Neuron (in vitro differentiated cells): ENCODE data around the gene PLD4.

Experiments used
- H2AFZ ChIP-seq: one replicate; pipeline ENCODE4 v1.6.1; 2013; ENCODE audit warnings: low read depth, mild to moderate bottlenecking, inconsistent platforms, low read length, moderate library complexity
- H3K27me3 ChIP-seq: one replicate; pipeline ENCODE4 v1.6.1; 2013; ENCODE audit warnings: low read length; ENCODE audit not compliant: insufficient read depth
- H3K36me3 ChIP-seq: one replicate; pipeline ENCODE4 v1.6.1; 2013; ENCODE audit warnings: low read length; ENCODE audit not compliant: insufficient read depth
- H3K4me1 ChIP-seq: one replicate; pipeline ENCODE4 v1.6.1; 2013; ENCODE audit warnings: low read length; ENCODE audit not compliant: insufficient read depth
- H3K4me3 ChIP-seq: 2 replicates; pipeline ENCODE4 v1.5.1; 2013; ENCODE audit warnings: mild to moderate bottlenecking, low read length, moderate library complexity
- H3K9me3 ChIP-seq: one replicate; pipeline ENCODE4 v1.6.1; 2013; ENCODE audit warnings: low read length

The PLD4 gene

DNA sequence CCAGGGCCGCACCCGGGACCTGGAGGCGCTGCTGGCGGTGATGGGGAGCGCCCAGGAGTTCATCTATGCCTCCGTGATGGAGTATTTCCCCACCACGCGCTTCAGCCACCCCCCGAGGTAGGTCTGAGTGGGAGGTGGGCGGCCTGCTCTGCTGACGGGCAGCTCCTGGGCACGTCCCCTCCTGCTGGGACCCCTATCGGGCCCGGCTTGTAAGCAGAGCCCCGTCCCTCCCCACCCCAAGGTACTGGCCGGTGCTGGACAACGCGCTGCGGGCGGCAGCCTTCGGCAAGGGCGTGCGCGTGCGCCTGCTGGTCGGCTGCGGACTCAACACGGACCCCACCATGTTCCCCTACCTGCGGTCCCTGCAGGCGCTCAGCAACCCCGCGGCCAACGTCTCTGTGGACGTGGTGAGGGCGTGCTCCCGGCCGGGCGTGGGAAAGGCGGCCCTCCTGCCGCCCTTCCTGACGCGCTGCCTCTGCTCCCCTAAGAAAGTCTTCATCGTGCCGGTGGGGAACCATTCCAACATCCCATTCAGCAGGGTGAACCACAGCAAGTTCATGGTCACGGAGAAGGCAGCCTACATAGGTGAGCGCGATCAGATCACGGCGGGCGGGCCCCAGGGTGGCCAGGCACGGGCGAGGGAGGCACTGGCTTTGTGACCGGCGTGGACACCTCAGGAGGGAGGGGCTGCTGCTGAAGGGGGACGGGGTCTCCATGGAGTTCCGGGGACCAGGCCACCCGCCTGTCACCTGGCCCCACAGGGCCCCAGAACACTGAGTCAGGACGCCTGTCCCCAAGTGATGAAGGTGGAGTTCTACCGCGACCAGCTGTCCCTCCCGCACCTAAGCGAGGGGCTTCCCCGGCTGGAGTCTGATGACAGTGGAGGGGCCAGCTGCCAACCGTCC lies 7.3 kb downstream of the PLD4 start:
- no peaks in the 10 kb centered on the region for H3K4me1 ChIP-seq
- H3K4me3 ChIP-seq: no peak overlapping the region
- H2AFZ ChIP-seq: no peak overlapping the region
- H3K36me3 ChIP-seq: no peaks in the 10 kb centered on the region
- H3K27me3 ChIP-seq: peaks cover 51% of the 10 kb centered on the region
- H3K9me3 ChIP-seq: no peaks in the 10 kb centered on the region

DNA sequence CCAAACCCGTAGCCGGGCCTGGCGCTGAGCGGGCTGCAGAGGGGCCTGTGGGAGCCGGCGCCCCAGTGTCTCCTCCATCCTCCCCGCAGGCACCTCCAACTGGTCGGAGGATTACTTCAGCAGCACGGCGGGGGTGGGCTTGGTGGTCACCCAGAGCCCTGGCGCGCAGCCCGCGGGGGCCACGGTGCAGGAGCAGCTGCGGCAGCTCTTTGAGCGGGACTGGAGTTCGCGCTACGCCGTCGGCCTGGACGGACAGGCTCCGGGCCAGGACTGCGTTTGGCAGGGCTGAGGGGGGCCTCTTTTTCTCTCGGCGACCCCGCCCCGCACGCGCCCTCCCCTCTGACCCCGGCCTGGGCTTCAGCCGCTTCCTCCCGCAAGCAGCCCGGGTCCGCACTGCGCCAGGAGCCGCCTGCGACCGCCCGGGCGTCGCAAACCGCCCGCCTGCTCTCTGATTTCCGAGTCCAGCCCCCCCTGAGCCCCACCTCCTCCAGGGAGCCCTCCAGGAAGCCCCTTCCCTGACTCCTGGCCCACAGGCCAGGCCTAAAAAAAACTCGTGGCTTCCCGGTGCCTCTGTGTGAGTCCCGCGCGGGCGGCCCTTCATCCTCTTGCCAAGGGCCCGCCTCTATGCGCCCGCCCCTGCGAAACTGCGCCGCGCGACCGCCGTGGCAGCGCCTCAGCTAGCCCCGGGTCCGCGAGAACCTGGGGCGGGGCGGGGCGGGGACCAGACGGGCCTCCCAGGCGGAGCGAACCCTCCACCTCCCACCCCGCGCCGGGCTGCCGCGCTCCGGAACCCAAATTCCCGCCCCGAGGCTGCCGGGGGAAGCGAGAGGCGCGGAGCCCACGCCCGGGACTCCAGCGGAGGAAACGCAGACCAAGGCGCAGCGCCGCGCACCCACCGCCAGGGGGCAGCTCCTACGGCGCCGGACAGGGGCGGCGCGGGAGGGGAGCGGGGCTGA lies 8.3 kb downstream of the PLD4 start:
- no peaks in the 10 kb centered on the region for H3K9me3 ChIP-seq
- no peak overlapping the region for H2AFZ ChIP-seq
- no peaks in the 10 kb centered on the region for H3K36me3 ChIP-seq
- peak overlapping the region; percentile 13 for H3K4me3 ChIP-seq
- no peaks in the 10 kb centered on the region for H3K4me1 ChIP-seq
- H3K27me3 ChIP-seq: peaks cover 56% of the 10 kb centered on the region

DNA sequence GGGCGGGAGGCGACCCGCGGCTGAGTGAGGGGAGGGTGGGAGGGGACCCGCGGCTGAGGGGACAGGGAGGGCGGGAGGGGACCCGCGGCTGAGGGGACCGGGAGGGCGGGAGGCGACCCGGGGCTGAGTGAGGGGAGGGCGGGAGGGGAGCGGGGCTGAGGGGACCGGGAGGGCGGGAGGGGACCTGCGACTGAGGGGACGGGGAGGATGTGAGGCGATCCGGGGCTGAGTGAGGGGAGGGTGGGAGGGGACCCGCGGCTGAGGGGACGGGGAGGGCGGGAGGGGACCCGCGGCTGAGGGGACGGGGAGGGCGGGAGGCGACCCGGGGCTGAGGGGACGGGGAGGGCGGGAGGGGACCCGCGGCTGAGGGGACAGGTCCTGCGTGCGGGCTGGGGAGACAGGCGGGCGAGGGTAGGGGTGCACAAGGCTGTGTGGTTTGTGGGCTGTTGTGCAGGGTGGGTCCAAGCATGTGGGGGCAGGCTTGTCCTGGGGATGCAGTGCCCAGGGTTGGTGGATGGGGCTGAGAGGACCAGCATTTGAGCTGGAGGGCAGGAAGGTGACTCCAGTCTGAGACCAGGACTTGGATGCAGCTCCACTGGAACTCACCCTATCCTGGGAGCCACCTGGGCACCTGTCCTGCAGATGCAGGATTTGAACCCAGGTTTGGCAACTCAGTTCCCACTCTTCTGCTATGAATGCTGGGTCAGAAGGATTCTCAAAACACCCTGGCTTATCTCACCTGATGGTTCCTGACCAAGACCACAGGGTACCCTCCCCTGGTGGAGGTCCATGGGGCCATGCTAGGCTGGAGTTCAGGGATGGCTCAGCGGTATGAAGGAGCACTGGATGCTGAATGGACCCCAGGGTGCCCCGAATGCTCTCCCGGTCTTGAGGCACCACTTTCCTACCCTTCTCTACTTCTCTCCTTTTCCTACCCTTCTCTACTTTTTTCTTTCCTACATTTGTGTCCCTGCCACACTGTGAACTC lies 9.4 kb downstream of the PLD4 start:
- H3K27me3 ChIP-seq: peaks cover 60% of the 10 kb centered on the region
- H3K36me3 ChIP-seq: no peaks in the 10 kb centered on the region
- no peak overlapping the region for H2AFZ ChIP-seq
- peak overlapping the region; percentile 26 for H3K4me3 ChIP-seq
- H3K9me3 ChIP-seq: no peaks in the 10 kb centered on the region
- no peaks in the 10 kb centered on the region for H3K4me1 ChIP-seq

DNA sequence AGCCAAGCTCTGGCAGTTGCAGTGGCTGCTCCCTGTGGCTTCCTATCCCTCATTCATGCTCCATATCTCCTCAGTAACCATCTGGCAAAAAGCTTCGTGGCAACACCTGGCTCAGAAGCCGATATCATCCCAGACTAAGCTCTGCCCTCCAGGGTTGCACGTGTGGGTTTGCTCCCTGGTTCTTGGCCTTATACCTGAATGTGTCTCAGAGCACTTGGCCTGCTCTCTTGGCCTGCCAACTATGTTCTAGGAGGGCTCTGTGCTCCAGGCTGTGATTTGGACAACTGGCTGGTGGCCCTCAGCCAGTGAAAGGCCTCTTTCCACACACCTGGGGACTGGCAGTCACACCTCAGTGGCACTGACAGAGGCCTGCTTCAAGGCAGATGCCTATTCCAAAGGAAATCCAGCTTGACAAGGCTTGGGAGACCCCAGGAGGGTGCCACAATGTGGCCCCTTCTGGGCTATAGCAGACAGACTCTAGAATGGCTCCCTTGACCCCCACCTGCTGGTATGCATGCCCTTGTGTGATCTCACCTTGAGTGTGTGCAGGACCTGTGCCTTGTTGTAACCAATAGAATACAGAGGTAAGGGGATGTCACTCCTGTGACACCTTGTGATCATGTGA lies 10.5 kb downstream of the PLD4 start:
- H3K9me3 ChIP-seq: no peaks in the 10 kb centered on the region
- H3K27me3 ChIP-seq: peaks cover 57% of the 10 kb centered on the region
- H3K36me3 ChIP-seq: no peaks in the 10 kb centered on the region
- H3K4me3 ChIP-seq: no peak overlapping the region
- no peaks in the 10 kb centered on the region for H3K4me1 ChIP-seq
- no peak overlapping the region for H2AFZ ChIP-seq

DNA sequence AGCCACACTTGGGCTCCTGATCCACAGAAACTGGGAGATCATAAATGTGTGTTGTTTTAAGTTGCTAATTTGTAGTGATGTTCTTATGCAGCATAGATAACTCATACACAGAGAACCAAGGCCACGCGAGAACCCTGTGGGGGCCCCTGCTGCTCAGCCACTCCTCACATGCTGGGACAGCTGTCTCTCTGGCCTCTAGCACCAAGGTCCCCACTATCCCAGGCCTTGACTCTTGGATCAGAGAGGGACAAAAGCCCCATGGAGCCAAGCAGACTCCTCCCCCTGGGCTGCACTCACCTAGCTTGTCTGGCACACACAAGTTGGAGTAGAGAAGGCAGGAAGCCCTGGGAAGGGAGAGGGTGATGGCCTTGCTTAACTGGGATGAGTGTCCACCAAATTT lies 11.3 kb downstream of the PLD4 start:
- no peaks in the 10 kb centered on the region for H3K36me3 ChIP-seq
- H3K9me3 ChIP-seq: no peaks in the 10 kb centered on the region
- H2AFZ ChIP-seq: no peak overlapping the region
- no peak overlapping the region for H3K4me3 ChIP-seq
- no peaks in the 10 kb centered on the region for H3K4me1 ChIP-seq
- H3K27me3 ChIP-seq: peaks cover 50% of the 10 kb centered on the region

DNA sequence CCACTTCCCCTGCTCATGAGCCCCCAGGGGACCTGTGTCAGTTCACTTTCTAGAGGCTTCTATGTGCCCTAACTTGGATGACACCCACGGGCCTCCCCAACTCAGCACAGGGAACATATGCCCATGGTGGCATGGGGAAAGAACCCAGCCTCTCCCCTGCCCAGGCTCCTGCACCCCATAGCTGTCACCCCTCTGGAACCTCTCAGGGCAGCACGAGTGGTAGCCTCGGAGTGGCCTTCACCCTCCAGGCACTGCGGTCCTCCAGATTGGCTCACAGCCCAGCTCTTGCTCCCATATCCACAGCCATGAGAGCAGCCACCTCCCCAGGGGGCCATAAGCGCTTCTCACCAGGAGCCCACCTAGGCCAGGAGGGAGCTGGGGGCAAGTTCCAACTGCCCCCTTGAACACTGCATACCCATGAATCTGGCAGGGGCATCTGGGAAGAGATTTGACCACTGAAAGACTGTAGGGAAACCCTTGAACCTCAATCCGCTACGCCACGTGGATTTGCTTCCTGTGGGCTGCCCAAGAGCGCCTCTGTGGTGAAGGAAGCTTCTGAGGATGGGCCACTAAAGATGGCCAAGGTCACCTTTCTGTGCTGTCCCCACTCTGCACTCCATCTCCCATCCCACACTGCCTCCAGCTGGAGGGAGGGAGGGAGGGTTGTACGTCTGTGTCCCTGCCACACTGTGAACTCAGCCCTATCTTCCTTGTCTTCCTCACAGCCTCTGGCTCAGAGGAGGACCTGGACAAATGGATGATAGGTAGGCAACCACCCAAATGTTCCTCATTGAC lies 11.9 kb downstream of the PLD4 start:
- H3K4me3 ChIP-seq: no peak overlapping the region

DNA sequence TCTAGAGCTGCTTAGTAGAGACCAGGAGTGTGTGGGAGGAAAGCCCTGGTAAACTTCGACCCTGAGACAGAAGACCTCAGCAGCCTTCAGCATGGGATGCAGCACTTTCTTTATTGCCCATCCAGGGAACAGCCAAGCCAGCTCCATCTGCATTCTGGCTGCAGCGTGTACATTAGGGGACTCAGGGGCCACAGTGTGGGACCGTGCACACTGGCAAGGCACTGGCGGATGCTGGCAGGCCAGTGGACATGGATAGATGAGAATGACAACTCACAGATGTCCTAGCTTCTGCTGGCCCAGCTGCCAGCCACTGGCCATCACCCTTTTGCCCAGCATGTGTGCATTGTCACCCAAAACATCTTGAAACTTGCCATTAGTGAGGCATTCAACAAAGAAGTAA lies 12.5 kb downstream of the PLD4 start:
- H2AFZ ChIP-seq: no peak overlapping the region
- no peaks in the 10 kb centered on the region for H3K36me3 ChIP-seq
- no peak overlapping the region for H3K4me3 ChIP-seq
- H3K4me1 ChIP-seq: no peaks in the 10 kb centered on the region
- no peaks in the 10 kb centered on the region for H3K9me3 ChIP-seq
- peaks cover 38% of the 10 kb centered on the region for H3K27me3 ChIP-seq

More for the DNA sequence above, 11.9 kb downstream of the PLD4 start:
- H3K9me3 ChIP-seq: no peaks in the 10 kb centered on the region
- no peak overlapping the region for H2AFZ ChIP-seq
- no peaks in the 10 kb centered on the region for H3K4me1 ChIP-seq
- no peaks in the 10 kb centered on the region for H3K36me3 ChIP-seq
- peaks cover 44% of the 10 kb centered on the region for H3K27me3 ChIP-seq

DNA sequence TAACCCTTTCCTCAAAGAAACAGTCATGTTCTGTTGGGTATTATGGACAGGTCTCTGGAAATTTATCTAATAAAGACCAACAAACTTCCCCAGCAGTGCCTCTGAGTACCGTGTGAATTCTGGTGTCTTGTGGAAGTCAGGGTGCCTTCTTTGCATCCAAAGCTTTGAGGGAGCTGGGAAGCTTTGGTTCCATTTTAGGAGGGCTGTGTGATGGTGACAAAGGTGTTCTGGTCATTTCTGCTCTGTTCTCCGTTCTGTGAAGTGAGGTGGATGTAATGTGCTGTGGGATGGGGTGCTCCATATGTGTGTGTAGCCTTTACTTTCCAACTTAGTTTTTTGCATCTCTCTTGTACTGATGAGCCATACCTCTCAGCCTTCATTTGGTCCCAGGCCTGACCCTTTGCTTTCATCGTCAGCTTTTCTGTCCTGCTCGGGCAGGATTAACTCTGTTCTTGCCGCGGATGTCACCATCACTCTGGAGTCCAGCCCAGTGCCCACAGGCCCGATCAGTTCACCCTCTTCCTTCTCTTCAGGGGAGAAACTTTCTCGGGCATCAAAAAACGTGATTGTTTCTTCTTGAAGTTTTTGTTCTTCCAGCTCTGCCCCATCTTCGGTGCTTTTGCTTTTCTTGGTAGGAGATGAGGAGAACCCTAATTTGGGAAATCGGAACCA lies 13.2 kb downstream of the PLD4 start:
- no peaks in the 10 kb centered on the region for H3K4me1 ChIP-seq
- H2AFZ ChIP-seq: no peak overlapping the region
- H3K27me3 ChIP-seq: peaks cover 33% of the 10 kb centered on the region
- no peak overlapping the region for H3K4me3 ChIP-seq
- H3K9me3 ChIP-seq: no peaks in the 10 kb centered on the region
- no peaks in the 10 kb centered on the region for H3K36me3 ChIP-seq

DNA sequence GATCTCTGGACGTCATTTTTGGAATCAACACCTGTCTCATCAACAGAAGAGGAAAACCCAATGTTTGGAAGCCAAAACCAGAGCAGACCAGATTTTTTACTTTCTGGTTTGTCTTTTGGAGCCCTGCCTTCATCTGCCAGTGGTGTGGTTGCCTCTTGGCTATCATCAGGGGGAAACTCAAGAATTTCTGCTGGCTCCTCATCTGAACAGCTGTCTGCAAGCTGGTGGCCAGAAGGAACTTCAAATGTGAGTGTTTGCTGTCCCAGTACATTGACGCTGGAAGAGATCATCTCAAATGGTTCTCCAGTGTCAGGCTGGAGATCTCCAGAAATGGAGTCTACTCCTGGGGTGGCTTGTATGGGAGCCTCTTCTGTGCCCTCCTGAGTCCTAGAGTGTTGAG lies 13.8 kb downstream of the PLD4 start:
- Histone ChIP-seq H3K27me3 (peaks cover 33% of the 10 kb centered on the region), H3K4me1 (no peaks in the 10 kb centered on the region), H3K9me3 (no peaks in the 10 kb centered on the region), H3K4me3 (no peak overlapping the region), H3K36me3 (no peaks in the 10 kb centered on the region), H2AFZ (no peak overlapping the region)

DNA sequence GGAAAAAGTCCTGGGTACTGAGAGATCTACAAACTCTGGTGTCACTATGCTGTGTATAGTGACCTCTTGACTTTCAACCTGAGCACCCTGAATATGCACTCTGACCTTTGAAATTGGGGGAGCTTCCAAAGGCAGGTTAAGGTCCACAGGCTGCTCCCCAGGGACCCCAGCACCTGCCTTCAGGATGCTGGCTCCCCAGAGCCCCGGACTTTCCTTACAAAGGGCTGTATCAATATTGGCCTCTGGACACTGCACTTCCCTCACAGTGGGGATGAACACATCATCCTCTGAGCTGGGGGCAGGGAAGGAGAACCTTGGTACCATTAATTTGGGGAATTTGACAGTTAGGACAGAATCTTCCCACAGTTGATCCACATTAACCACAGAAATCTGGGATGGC lies 14.3 kb downstream of the PLD4 start:
- Histone ChIP-seq H3K9me3 (no peaks in the 10 kb centered on the region), H3K4me1 (no peaks in the 10 kb centered on the region), H3K4me3 (no peak overlapping the region), H3K27me3 (peaks cover 33% of the 10 kb centered on the region), H2AFZ (no peak overlapping the region), H3K36me3 (no peaks in the 10 kb centered on the region)

DNA sequence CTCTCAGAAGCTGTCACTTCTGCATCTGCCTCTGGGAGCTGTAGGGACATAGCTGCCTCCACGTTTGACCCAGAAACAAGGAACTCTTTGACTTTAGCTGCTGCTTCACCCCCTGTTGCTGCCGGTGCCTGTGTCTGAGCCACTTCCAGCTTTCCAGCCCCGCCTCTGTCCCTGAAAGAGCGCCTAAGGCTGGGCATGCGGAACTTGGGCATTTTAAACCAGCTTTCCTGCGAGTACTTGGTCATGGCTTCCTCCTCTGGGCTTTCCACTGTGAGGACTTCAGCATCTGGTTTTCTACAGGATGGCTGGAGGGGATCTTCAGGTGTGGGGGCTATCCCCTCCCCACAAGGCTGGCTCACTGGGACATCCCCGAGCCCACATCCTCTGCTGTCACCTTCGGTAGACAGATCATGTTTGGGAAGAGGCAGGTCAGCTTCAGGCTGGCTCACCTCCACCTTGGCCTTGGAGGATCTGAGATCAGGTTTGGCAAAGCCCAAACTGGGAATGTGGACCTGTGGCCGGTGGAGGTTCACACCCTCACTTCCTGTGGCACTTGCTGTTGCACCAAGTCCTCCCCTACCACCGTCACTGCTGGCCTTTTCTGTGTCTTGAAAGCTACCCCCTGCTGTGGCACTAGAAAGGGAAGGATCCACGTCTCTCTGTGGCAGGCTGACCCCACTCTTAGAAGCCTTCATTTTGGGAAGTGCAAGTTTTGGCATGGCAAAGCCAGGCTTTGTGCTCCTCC lies 15.2 kb downstream of the PLD4 start:
- no peaks in the 10 kb centered on the region for H3K36me3 ChIP-seq
- no peaks in the 10 kb centered on the region for H3K9me3 ChIP-seq
- H3K4me3 ChIP-seq: no peak overlapping the region
- peaks cover 24% of the 10 kb centered on the region for H3K27me3 ChIP-seq
- no peak overlapping the region for H2AFZ ChIP-seq
- H3K4me1 ChIP-seq: no peaks in the 10 kb centered on the region
